Esophagus squamous epithelium (tissue), 5 donors: ENCODE data around the gene FTCD. TPM values are rescaled to one million over a fixed set of nuclear protein-coding genes. Genes with fewer than 3 reads are reported as not detected.
A peak's percentile ranks its signal among the peaks of the same experiment; 100 is the strongest.
"Not testable (repeated sequence)": the region's sequence is repeated elsewhere in the genome, so short reads cannot be mapped to it uniquely, and the experiment has no call there.

ENCODE experiments used
- DNase-seq: peaks from one replicate; lab custom pipeline; 2025; lab: John Stamatoyannopoulos, UW
- H3K27ac ChIP-seq, 4 donors: fragments of 200-600 bp; sonication (generic); one replicate each; pipeline ENCODE4 v1.5.1; 2016 to 2019; ENCODE audit warnings: mild to moderate bottlenecking in 1 of 4
- H3K27me3 ChIP-seq, 4 donors: fragments of 200-600 bp; sonication (generic); 1 replicate in 3 of 4; 2 replicates in 1 of 4; pipeline versions ENCODE4 v1.5.1 to v1.6.0; 2017 to 2021; ENCODE audit warnings: antibody characterized with exemption in 1 of 4
- H3K36me3 ChIP-seq, 3 donors: fragments of 200-600 bp; sonication (generic); one replicate each; pipeline ENCODE4 v1.5.1; 2016 to 2019
- H3K4me1 ChIP-seq, 3 donors: fragments of 200-600 bp; sonication (generic); one replicate each; pipeline ENCODE4 v1.5.1; 2017 to 2019
- H3K4me3 ChIP-seq, 4 donors: fragments of 200-600 bp; sonication (generic); 1 replicate in 3 of 4; 2 replicates in 1 of 4; pipeline ENCODE4 v1.5.1; 2016 to 2019; ENCODE audit warnings: mild to moderate bottlenecking in 2 of 4, moderate library complexity in 1 of 4
- H3K9me3 ChIP-seq, 3 donors: fragments of 200-600 bp; sonication (generic); one replicate each; pipeline ENCODE4 v1.5.1; 2016 to 2019
- POLR2A ChIP-seq, 4 donors: fragments of 450-650 bp; IDR thresholded peaks; one replicate each; pipeline ENCODE4 v1.6.1; 2017; ENCODE audit warnings: antibody characterized with exemption in 4 of 4, mild to moderate bottlenecking in 4 of 4, moderate library complexity in 3 of 4
- WGBS, 2 donors: methylation state at CpG; one replicate each; pipeline ENCODE4 v1.1.5; 2018; 5-methylcytosine and 5-hydroxymethylcytosine counted together
- intact Hi-C: fragments of 100-400 bp; cut with DNase I; formaldehyde crosslinking; loops from one replicate; pipeline ENCODE4 v1.15.0; 2022
- total RNA-seq, 4 donors: library from RNA; depleted of rRNA; stranded (reverse); fragments of >200 nt; gene quantifications; one replicate each; pipeline ENCODE4 v1.1.0, GENCODE V29; 2016
- TF ChIP-seq, protein P1 (sequence below), 6 experiments: fragments of 450-650 bp in 4 of 6; fragments of 200-600 bp in 2 of 6; sonication (generic) in 2 of 6; IDR thresholded peaks; one replicate each; pipeline ENCODE4 v1.5.1; 2016 to 2019; ENCODE audit warnings: antibody characterized with exemption in 6 of 6, mild to moderate bottlenecking in 4 of 6, moderate library complexity in 4 of 6
- donor health status: DM: yes; HTN: yes; CAD: no.

Gene FTCD
- total RNA-seq, 4 donors from 2014 or later: not detected

DNA sequence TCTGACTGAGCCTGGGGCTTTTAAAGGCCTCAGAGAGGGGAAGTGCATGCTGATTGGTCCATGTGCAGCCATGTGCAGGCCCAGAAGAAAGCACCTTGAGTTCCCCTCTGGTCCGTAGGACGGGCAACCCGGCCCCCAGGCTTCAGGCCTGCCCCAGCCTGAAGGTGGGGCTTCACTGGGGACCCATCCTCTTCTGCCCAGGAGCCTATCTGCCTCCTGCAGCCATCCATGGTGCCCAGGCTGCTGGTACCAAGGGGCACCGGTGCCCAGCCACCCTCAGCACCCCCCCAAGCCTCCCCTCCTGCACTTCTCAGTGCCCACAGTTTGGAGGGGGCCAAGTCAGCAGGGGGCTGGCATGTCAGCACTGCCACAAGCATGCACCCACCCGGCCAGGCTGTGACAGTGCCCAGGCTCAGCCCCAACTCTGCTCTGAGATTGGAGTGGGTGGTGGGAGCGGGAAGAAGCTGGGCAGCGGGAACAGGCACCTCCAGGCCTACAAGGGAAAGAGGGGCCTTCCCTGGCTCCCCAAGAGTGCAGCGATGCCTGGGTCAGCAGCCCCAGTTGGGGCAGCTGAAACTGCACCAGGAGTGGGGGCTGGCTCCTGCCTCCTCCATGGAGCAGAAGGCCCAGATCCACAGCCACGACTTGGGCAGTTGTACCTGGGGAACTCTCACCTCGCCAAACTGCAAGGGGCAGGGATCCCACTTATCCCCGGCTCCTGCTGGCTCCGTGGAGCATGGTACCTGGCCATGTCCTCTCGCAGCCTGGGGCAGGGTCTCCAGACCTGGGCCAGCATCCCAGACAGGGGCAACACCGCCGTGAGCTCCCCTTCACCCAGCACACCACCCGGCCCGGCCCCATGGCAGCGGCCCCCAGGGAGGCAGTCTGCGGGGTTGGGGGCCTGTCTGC lies 45.8 kb downstream of the FTCD start:
- Histone ChIP-seq H3K27ac (peak overlapping the region in 3 of 4 donors; percentile 33 to 39 (median 37)), H3K36me3 (peaks cover 0 to 29% (median 7%) of the 10 kb centered on the region in 3 donors), H3K4me3 (no peak overlapping the region), H3K27me3 (no peaks in the 10 kb centered on the region), H3K4me1 (peaks cover 6 to 26% (median 10%) of the 10 kb centered on the region in 3 donors), H3K9me3 (peaks cover 0 to 5% (median 0%) of the 10 kb centered on the region in 3 donors)
- WGBS, 2 donors: 70 to 88% methylated on average over 2 to 3 of the region's 19 CpGs
- intact Hi-C loops: loop anchor here (10.0 kb wide), 1 partner anchor 135 kb away; no protein-coding TSS in a partner anchor
- TF ChIP-seq POLR2A (IDR thresholded peaks at IDR 0.05): no peak
- TF ChIP-seq, protein P1, sequence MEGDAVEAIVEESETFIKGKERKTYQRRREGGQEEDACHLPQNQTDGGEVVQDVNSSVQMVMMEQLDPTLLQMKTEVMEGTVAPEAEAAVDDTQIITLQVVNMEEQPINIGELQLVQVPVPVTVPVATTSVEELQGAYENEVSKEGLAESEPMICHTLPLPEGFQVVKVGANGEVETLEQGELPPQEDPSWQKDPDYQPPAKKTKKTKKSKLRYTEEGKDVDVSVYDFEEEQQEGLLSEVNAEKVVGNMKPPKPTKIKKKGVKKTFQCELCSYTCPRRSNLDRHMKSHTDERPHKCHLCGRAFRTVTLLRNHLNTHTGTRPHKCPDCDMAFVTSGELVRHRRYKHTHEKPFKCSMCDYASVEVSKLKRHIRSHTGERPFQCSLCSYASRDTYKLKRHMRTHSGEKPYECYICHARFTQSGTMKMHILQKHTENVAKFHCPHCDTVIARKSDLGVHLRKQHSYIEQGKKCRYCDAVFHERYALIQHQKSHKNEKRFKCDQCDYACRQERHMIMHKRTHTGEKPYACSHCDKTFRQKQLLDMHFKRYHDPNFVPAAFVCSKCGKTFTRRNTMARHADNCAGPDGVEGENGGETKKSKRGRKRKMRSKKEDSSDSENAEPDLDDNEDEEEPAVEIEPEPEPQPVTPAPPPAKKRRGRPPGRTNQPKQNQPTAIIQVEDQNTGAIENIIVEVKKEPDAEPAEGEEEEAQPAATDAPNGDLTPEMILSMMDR (IDR thresholded peaks at IDR 0.05): no peak
- DNase-seq: no peak

- H3K4me1 ChIP-seq: peaks cover 6 to 26% (median 10%) of the 10 kb centered on the region in 3 donors
- H3K36me3 ChIP-seq: peaks cover 0 to 22% (median 7%) of the 10 kb centered on the region in 3 donors
- 52 to 81% methylated on average over 3 to 7 of the region's 9 CpGs for WGBS, 2 donors
- TF ChIP-seq, protein P1 (IDR thresholded peaks at IDR 0.05): no peak
- no peak for TF ChIP-seq POLR2A (IDR thresholded peaks at IDR 0.05)
- DNase-seq: no peak
- H3K27me3 ChIP-seq: peaks cover 0 to 1% (median 0%) of the 10 kb centered on the region in 4 donors
- intact Hi-C loops: loop anchor here (10.0 kb wide), 1 partner anchor 134 kb away; no protein-coding TSS in a partner anchor
- peak overlapping the region in 2 of 4 donors; percentile 9 to 17 for H3K27ac ChIP-seq
- peaks cover 0 to 5% (median 0%) of the 10 kb centered on the region in 3 donors for H3K9me3 ChIP-seq
- no peak overlapping the region for H3K4me3 ChIP-seq
These were observed 46.5 kb downstream of the FTCD start for GRCh38 chr21:46108827-46109312.

GRCh38 chr21:46107376-46107775 lies 48.0 kb downstream of the FTCD start:
- not testable (repeated sequence) for H3K36me3 ChIP-seq, H3K4me3 ChIP-seq, H3K27me3 ChIP-seq, DNase-seq, H3K9me3 ChIP-seq, H3K27ac ChIP-seq
- WGBS, 2 donors: 47 to 63% methylated on average over 2 of the region's 2 CpGs
- intact Hi-C loops: loop anchor here (10.0 kb wide), 1 partner anchor 133 kb away; no protein-coding TSS in a partner anchor
- H3K4me1 ChIP-seq: peaks cover 6 to 26% (median 10%) of the 10 kb centered on the region in 3 donors

DNA sequence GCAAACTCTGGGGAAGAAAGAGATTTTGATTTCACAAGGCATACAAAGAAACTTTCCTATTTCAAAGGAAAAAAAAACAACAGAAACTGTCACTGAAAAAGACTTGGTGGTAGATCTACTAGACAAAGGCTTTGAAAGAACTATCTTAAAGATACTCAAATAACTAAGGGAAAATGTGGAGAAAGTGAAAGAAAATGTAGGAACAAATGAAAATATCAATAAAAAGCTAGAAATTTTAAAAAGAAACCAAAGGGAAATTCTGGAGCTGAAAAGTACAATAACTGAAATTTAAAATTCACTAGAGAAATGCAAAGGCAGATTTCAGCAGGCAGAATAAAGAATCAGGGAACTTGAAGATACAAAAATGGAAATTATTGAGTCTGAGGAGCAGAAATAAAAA lies 51.3 kb downstream of the FTCD start:
- TF ChIP-seq POLR2A (IDR thresholded peaks at IDR 0.05): no peak
- TF ChIP-seq, protein P1 (IDR thresholded peaks at IDR 0.05): no peak
- no peak overlapping the region for H3K4me3 ChIP-seq
- H3K4me1 ChIP-seq: peaks cover 0 to 6% (median 3%) of the 10 kb centered on the region in 3 donors
- no peak for DNase-seq
- no peak overlapping the region for H3K27ac ChIP-seq
- H3K9me3 ChIP-seq: peaks cover 0 to 5% (median 0%) of the 10 kb centered on the region in 3 donors
- intact Hi-C loops: loop anchor here (10.0 kb wide), 1 partner anchor 129 kb away; no protein-coding TSS in a partner anchor
- H3K27me3 ChIP-seq: peaks cover 0 to 40% (median 0%) of the 10 kb centered on the region in 4 donors
- H3K36me3 ChIP-seq: no peaks in the 10 kb centered on the region

GRCh38 chr21:46100906-46101305 lies 54.5 kb downstream of the FTCD start:
- peak overlapping the region in 1 of 4 donors; percentile 96 for H3K27ac ChIP-seq
- H3K9me3 ChIP-seq: no peaks in the 10 kb centered on the region
- WGBS, 2 donors: 69 to 74% methylated on average over 4 of the region's 4 CpGs
- H3K4me3 ChIP-seq: peak overlapping the region in 1 of 4 donors; percentile 84
- TF ChIP-seq, protein P1 (IDR thresholded peaks at IDR 0.05): no peak
- TF ChIP-seq POLR2A (IDR thresholded peaks at IDR 0.05): no peak
- DNase-seq: no peak
- no peaks in the 10 kb centered on the region for H3K36me3 ChIP-seq
- intact Hi-C loops: loop anchor here (10.0 kb wide), 1 partner anchor 126 kb away; no protein-coding TSS in a partner anchor
- H3K27me3 ChIP-seq: peaks cover 0 to 70% (median 5%) of the 10 kb centered on the region in 4 donors
- peaks cover 0 to 27% (median 11%) of the 10 kb centered on the region in 3 donors for H3K4me1 ChIP-seq
